Measurements from ENCODE around the gene DYNLT2B.
A peak's percentile ranks its signal among the peaks of the same experiment; 100 is the strongest.
"Not testable (repeated sequence)": the region's sequence is repeated elsewhere in the genome, so short reads cannot be mapped to it uniquely, and the experiment has no call there.

DYNLT2B gene

GRCh38 chr3:196251918-196252317, 66.1 kb downstream of the DYNLT2B start:
- DNase-seq (ENCODE audit: low read depth) = no peak
- no peak for TF ChIP-seq CTCF (conservative IDR thresholded peaks at IDR 0.05; ENCODE audit: low read length)
- H3K4me3 ChIP-seq (ENCODE audit: low read length) = no peak overlapping the region

GRCh38 chr3:196246612-196247308, 71.3 kb downstream of the DYNLT2B start:
- no peak for TF ChIP-seq CTCF (conservative IDR thresholded peaks at IDR 0.05; ENCODE audit: low read length)
- DNase-seq (ENCODE audit: low read depth) = peak; percentile 87
- no peak overlapping the region for H3K4me3 ChIP-seq (ENCODE audit: low read length)

GRCh38 chr3:196244166-196244565, 73.9 kb downstream of the DYNLT2B start:
- DNase-seq (ENCODE audit: low read depth); H3K4me3 ChIP-seq (ENCODE audit: low read length): not testable (repeated sequence)

- TF ChIP-seq CTCF (conservative IDR thresholded peaks at IDR 0.05; ENCODE audit: low read length) = no peak
- no peak for DNase-seq (ENCODE audit: low read depth)
- H3K4me3 ChIP-seq (ENCODE audit: low read length) = no peak overlapping the region
Observed at GRCh38 chr3:196241704-196242103, 76.3 kb downstream of the DYNLT2B start.

Measured in AG10803 (cell line).